Gastrocnemius medialis (tissue), 4 donors: ENCODE measurements around the gene FAM177A1.

Experiments used
- CTCF ChIP-seq, 5 experiments: fragments of 450-650 bp in 3 of 5; fragments of 200-600 bp in 2 of 5; sonication (generic) in 2 of 5; IDR thresholded peaks in 4 of 5; conservative IDR thresholded peaks in 1 of 5; 1 replicate in 4 of 5; 2 replicates in 1 of 5; pipeline ENCODE4 v1.5.1; 2016 to 2019; ENCODE audit warnings: antibody characterized with exemption in 5 of 5, mild to moderate bottlenecking in 3 of 5, moderate library complexity in 3 of 5
- POLR2A ChIP-seq, 2 donors: fragments of 450-650 bp; IDR thresholded peaks; one replicate each; pipeline ENCODE4 v1.6.1; 2017; ENCODE audit warnings: antibody characterized with exemption in 2 of 2, mild to moderate bottlenecking in 2 of 2, moderate library complexity in 2 of 2

DNA sequence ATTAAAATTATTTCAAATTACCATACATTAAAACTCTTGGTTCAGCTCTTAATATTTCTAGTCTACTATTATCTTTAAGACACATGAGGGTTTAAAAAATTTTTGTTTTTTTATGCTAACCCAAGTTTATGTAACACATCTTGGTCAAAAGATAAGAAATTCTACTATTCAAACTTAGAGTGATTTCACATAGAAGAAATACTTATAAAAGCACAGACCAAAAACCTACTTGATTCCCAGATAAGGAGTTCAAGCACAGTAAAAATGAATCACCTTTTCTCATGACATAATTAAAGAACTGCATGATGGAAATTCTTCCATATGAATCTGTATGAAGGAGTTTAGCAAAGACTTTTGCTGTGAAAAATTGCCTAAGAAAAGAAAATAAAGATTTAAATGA lies 61.8 kb downstream of the FAM177A1 start:
- TF ChIP-seq CTCF (IDR thresholded peaks at IDR 0.05 in 4 of 5, conservative IDR thresholded peaks at IDR 0.05 in 1 of 5) = no peak
- no peak for TF ChIP-seq POLR2A (IDR thresholded peaks at IDR 0.05)
